ENCODE data around the gene WNK1.
A peak's percentile ranks its signal among the peaks of the same experiment; 100 is the strongest.
"Not testable (repeated sequence)": the region's sequence is repeated elsewhere in the genome, so short reads cannot be mapped to it uniquely, and the experiment has no call there.

Gene WNK1

GRCh38 chr12:912466-913235 lies 160.3 kb downstream of the WNK1 start:
- DNase-seq = no peak

DNA sequence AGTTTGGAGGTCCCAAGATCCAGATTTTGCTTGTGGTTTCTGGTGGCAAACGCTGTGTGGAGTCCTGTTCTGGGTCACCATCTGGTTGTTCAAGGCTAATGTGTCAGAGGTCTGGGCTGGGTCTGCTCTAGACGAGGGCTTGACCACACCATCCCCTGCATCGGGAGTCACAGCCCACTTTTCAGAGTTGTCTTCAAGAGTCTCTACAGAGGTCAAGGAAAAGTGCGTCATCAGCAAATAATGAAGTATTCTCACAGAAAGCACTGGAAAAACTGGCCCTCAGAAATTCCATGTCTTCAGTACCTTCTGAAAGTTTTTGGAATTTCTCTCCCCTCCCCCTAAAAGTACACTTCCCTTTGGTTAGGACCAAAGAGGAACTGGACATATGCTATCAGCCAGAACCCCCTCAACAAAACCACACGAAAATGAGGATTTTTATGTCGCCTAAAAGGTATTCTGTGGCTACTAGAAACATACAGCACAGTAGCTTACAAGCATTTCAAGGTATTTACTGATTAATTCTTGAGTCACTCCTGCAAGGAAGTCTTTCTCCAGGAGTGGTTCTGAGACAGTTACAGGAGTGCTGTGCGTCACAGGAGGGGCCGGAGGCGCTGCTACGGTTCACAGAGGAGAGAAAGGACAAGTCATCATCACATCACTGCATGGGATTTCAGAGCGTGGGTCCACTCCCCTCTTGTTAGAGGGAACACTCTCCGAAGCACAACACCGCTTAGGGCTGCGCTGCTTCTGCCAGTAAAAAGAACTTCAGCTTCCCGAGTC lies 161.7 kb downstream of the WNK1 start:
- DNase-seq = peak; percentile 28 to 54 (median 42)

- no peak for DNase-seq
Measured at GRCh38 chr12:915090-915489, 162.7 kb downstream of the WNK1 start.

GRCh38 chr12:916240-916639 lies 163.9 kb downstream of the WNK1 start:
- DNase-seq = peak; percentile 48 to 74 (median 54)

GRCh38 chr12:916712-917445 lies 164.5 kb downstream of the WNK1 start:
- no peak for DNase-seq

- no peak for DNase-seq
Measured at GRCh38 chr12:920676-921075, 168.3 kb downstream of the WNK1 start.

GRCh38 chr12:922285-922684 lies 169.9 kb downstream of the WNK1 start:
- DNase-seq = no peak

GRCh38 chr12:926641-927040 lies 174.3 kb downstream of the WNK1 start:
- DNase-seq = no peak

- DNase-seq = no peak
Measured at GRCh38 chr12:931060-931459, 178.7 kb downstream of the WNK1 start.

DNA sequence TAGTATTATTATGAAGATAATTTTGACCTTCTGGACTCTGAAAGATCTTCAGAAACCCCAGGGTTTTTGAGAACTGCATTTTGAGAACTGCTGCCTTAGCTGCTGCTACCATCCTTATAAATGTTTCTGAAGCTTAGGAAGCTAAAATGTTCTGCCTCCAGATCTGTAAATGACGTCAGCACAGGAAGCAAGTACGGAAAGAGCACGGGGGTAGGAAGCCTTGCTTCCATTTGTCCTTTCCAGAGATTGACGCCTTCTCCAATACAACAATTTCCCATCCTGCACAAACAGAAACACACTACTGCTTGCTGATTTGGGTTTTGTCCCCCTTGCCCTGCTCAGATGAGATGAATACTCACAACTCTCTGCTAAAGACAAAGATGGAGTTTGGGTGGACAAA lies 179.2 kb downstream of the WNK1 start:
- DNase-seq = no peak

GRCh38 chr12:935891-936290 lies 183.5 kb downstream of the WNK1 start:
- DNase-seq = not testable (repeated sequence)

DNA sequence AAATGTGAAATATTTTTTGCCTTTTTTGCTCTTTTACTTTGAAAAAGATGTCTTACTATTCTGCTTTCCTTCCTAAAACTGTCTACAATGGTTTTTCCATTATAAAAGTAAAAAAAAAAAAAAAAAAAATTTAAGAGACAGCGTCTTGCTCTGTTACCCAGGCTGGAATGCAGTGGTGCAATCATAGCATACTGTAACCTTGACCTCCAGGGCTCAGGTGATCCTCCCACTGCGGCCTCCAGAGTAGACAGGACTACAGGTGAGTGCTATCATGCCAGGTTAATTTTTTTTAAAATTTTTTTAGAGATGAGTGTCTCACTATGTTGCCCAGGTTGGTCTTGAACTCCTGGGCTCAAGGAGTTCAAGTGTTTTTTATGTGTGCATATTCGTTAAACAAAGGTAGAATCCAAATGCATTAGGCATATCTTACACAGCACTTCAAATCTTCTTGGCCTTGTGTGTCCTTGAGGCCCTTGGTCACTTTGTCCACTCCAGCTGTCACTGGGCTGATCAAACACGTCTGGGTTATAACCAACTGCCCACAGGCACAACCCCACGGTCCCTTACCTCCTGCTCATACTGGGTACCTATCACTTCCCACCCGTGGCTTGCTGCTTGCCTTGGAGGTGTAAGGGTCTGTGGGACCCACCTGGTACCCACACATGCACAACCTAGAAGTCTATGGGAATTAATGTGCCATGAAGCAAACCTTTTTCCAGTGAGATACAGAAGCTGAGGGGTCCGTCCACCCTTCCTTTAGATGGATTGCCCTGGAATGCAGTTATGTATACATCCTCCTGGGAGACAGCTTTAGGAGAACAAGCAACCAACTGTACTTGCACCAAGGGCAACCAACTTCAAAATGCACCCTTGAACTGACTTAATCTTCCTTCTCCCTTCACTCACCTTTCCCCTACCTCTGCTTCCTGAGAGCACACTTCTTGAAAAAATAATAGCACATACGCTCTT lies 184.3 kb downstream of the WNK1 start:
- no peak for DNase-seq

GRCh38 chr12:938810-939209 lies 186.4 kb downstream of the WNK1 start:
- no peak for DNase-seq

GRCh38 chr12:943051-943450 lies 190.7 kb downstream of the WNK1 start:
- no peak for DNase-seq

DNA sequence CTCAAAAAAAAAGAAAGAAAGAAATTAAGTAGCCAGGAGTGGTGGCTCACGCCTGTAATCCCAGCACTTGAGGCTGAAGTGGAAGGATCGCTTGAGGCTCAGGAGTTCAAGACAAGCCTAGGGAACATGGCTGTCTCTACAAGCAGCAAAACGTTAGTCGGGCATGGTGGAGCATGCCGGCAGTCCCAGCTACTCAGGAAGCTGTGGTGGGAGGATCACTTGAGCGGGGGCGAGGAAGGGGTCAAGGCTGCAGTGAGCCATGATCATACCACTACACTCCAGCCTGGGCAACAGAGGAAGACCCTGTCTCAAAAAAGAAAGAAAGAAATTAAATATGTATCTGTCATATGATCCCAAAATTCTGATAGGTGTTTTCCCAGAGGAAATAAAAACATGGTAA lies 191.8 kb downstream of the WNK1 start:
- peak in 3 of 4 experiments; percentile 45 to 66 (median 57) for DNase-seq

- DNase-seq = peak in 3 of 4 experiments; percentile 15 to 33 (median 27)
Measured at GRCh38 chr12:946212-946611, 193.8 kb downstream of the WNK1 start.

DNA sequence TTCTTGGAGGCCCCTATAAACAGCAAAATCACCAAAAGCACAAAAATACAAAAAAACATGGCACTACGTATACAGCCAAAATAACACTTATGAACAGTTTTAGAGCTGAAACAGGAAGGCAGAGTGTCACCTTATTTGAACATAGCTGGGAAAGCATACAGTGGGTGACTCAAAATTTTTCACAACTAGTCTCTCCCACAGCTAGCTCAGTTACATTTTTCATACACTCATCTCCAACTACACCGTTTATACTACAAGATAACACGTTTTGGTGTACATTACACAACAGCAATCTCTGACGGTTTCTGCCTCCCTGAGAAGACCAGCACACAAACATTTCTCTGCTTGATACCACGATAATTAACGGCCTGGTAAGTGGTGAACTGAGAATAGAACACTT lies 194.3 kb downstream of the WNK1 start:
- peak in 2 of 4 experiments; percentile 44 to 61 for DNase-seq

DNA sequence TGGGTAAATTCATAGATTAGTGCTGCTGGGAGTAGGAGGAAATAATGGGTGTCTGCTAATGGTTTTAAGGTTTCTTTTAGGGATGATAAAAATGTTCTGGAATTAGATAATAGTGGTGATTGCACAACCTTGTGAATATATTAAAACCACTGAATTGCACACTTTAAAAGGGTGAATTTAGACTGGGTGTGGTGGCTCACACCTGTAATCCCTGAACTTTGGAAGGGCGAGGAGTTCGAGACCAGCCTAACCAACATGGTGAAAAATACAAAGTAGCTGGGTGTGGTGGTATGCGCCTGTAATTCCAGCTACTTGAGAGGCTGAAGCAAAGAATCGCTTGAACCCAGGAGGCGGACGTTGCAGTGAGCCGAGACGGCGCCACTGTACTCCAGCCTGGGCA lies 195.9 kb downstream of the WNK1 start:
- no peak for DNase-seq

DNA sequence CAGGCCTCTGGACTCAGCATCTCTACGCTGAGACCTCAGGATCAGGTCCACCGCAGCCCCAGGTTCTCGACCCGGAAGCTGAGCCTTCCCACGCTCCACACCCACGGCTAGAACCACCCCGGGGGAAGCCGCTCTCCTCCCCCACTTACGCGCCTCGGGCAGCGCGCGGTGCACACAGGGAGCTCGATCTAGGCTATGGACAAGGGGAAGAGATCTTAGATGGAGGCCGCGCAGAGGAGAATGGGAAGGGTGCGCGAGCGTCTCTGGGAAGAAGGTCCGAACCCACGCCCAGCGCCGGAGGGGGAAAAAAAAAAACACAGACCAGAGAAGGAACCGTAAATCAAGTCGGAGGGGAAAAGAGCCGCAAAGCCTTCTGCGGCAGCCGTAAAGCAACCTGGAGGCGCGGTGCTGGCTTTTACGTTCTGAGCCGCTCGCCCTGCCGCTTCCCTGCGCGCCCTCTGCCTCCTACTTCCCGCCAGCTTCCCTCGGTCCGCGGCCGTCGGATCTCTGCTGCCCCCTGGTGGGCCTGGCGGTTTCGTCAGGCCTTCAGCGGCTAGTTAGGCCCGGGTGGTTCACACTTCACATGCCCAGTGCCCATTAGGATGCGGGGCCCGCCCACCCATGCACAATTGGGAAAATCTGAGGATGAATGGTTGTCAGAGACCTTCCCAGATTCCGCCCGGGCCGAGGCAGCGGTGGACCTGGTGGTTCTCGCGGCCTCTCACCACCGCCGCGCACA lies 197.2 kb downstream of the WNK1 start, which contains the start of gene RAD52:
Gene RAD52 (minus strand): TSS at position 242 of the 739 bp plus-strand sequence. CDS start 16,636 bp downstream, outside the sequence.
- peak; percentile 99 for DNase-seq

GRCh38 chr12:951176-951575 lies 198.8 kb downstream of the WNK1 start:
- DNase-seq = no peak

- peak in 2 of 4 experiments; percentile 13 to 31 for DNase-seq
Measured at GRCh38 chr12:953776-954175, 201.4 kb downstream of the WNK1 start.
